GM19328 (cell line): Measurements from ENCODE around the gene SP100.
A peak's percentile ranks its signal among the peaks of the same experiment; 100 is the strongest.
"Not testable (repeated sequence)": the region's sequence is repeated elsewhere in the genome, so short reads cannot be mapped to it uniquely, and the experiment has no call there.

Experiments
- ATAC-seq: cut with Tn5 transposase; IDR thresholded peaks from one replicate; pipeline ENCODE4 v1.9.1; 2021; ENCODE audit warnings: mild to moderate bottlenecking, moderate library complexity; ENCODE audit not compliant: unreplicated experiment

The SP100 gene

DNA sequence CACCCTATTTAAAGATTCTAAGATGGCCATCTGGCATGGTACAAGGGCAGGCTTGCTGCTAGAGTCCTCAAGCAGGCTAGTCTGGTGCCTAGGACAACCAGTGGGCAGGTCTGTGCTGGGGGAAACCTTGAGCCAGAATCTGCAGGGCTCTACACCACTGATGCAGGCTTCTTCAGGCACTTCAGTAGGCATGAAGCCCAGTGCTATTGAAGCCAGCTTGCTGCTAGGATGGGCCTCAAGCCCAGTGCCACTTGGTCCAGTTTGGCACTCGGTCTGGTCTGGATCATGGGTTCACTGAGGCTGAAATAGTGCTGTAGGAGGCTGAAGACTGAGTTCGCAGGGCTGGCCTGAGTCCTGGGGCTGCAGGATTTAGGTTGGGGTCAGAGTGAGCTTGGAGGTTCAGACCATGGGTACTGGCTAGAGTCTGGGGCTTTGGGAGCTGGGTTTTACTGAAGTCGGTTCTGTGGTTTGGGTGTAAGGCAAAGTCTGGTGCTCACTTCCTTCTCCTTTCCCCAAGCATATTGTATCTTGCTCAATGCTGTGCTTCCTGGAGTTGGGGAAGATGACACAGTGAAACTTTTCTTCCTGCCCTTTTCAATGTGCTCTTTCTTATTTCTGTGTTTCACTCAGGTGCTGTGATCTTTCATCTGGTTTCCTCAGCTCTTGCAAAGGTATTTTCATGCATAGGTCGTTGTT, 41.2 kb downstream of the SP100 start:
- ATAC-seq, result no peak

DNA sequence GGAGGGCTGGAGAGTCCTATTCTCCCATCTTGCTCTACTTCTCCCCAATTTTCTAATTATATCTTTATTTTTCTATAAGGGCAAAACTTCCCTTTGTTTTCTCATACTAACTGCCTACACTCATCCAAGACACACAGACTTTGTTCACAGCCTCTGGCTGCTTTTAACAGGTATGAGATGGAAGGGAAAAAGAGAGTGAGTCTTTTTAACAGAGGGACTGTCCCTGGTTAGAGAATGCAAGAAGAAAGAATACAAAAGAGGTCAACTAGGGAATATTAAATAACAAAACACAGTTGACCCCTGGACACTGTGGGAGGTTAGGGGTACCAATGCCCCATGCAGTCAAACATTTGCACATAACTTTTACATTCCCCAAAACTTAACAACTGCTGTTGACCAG, 41.8 kb downstream of the SP100 start:
- ATAC-seq, result no peak

GRCh38 chr2:230459216-230459615, 43.2 kb downstream of the SP100 start:
- ATAC-seq, result no peak

DNA sequence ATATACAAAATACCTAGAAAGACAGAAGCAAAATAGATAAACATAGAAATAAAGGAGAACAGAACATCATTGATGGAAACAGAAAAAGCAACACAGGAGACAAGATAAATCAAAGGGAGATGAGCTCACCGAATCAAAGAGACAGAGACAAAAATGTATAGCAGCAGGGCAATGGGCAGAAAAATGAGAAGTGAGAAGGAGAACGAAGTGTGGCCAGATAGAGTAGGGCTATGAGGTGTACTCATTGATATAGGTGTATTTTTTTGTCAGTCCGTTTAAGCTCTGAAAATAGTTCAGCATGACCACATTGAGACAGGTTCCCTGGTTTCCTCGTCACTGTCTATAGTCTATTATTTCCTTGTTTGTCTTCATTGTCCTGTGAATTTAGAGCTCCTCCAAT, 55.1 kb downstream of the SP100 start:
- ATAC-seq, result no peak

DNA sequence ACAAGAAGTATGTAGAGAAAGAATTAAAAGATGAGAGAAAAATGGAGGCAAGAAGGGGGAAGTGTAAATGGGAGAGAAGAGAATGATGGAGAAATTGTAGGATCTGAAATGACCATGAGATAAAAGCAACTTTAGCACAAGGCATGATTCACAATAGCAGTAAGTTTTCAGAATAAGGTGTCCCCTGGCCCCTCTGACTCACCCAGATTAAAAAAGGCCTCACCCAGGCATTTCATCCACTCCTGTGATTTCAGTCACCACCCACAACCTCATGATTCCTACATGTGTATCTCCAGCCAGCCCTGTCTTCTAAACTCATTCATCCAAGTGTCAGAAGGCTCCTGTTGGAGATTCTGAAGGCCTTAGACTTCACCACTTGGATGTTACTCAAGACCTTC, 56.6 kb downstream of the SP100 start:
- ATAC-seq, result no peak

DNA sequence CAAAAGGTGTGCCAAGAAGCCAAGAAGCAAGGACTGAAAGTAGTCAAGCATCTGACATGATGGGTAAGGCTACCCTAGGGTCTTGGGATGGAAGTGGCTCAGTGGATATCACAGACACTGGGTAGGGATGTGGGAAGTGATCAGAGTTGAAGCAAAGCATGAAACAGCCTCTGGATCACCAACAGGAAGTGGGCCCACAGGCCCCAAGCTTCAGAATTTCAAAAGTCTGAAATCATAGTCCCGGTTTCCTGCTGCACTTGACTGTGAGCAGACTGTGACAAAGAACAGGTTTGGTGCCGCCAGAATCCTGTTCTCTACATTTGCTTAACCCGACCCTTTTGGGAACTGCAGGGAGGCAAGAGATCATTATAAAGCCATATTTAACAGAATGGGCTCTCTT, 57.4 kb downstream of the SP100 start:
- ATAC-seq, result no peak

- no peak for ATAC-seq
Observed at GRCh38 chr2:230475143-230475542, 59.1 kb downstream of the SP100 start.

GRCh38 chr2:230485801-230486341, 69.9 kb downstream of the SP100 start:
- no peak for ATAC-seq

DNA sequence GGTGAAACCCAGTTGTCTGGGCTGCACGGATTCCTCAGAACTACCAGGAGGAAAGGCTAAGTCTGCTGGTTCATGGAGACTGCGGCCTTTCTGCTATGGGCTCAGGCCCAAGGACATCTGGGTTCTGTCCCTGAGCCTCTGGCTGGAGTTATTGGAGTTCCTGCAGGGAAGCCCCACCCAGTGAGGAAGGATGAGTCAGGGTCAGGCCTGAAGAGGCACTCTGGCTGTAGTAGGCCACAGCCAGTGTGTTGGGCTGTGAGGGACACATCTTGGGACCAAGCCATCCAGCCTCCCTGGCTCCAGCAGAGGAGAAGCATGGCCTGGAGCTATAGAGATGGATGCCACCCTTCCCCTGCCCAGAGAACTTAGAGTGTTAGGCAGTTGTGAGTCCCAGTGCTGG, 75.2 kb downstream of the SP100 start:
- not testable (repeated sequence) for ATAC-seq

DNA sequence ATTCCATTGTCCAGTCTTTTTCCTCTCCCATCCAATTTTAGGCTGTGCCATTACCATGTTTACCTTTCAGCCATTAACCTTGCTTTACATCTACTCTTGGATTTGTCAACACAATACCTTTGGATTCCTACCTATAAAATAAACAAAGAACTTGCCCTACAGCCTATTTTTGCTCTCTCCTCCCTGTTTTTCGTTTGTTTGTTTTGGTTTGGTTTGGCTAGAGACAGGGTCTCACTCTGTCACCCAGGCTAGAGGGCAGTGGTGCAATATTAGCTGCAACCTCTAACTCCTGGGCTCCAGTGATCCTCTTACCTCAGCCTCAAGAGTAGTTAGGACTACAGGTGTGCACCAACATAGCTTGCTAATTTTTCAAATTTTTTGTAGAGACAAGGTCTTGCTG, 76.1 kb downstream of the SP100 start:
- ATAC-seq, result no peak

- ATAC-seq, result no peak
Observed at GRCh38 chr2:230494980-230495379, 79.0 kb downstream of the SP100 start.

- peak; percentile 67 for ATAC-seq
Observed at GRCh38 chr2:230496891-230497290, 80.9 kb downstream of the SP100 start.

DNA sequence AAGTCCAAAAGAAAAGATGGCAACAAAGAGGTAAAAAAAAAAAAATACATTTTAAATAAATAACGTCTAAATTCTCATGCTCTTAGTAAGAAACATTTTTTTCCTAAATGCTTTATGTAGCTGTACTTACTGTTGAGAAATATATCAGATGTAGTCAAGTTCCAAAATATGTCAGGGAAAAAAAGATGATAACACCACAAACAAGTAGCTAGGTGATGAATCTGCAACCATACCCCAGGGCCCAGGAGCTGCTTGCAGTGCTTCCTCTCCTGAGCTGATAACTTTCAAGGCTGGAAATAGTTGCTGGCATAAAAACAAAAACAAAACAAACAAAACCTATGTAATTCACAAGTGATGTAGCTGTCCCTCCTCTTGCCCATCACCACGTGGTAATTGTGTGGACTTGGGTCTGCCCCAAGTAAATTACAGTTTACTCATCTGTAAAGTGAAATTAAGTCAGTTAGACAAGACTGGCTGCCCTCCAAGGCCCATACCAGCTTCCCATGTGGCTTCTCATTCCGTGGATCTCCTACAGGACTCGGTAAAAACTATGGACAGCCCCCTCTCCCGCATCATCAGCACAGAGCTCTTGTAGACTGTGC, 82.6 kb downstream of the SP100 start:
- ATAC-seq, result no peak

- ATAC-seq, result no peak
Observed at GRCh38 chr2:230502593-230502992, 86.6 kb downstream of the SP100 start.

- ATAC-seq, result no peak
Observed at GRCh38 chr2:230503798-230504197, 87.8 kb downstream of the SP100 start.

- ATAC-seq, result no peak
Observed at GRCh38 chr2:230505162-230505561, 89.2 kb downstream of the SP100 start.

DNA sequence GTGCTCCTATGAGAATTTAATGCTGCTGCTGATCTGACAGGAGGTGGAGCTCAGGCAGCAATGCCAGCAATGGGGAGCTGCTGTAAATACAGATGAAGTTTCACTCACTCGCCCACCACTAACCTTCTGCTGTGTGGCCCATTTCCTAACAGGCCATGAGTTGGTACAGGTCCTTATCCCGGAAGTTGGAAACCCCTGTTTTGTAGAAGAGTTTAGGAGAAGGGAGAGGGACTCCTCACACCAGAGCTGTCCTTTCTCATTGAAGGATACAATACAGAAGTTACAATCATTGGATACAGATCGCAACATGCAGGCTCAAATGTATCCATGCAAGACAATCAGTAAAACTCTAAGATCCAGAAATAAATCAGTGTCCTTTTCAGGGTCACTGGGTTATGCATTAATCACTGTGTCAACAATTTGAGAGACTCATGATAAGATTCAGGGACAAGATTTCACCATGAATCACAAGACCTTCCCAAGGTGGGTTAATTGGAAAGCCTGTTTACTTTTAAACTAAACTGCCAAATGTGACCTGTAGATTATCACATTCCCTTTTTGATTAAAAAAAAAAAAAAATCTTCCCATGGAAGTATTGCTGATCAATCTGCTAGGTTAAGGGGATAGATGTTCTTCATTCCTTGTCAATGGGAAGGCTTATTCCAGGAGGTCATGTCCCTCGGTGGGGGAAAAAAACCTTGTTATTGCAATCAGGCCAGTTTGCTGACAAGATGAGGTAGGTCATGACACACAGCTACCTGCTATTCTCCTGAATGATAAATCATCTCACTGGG, 97.2 kb downstream of the SP100 start:
- ATAC-seq, result no peak

DNA sequence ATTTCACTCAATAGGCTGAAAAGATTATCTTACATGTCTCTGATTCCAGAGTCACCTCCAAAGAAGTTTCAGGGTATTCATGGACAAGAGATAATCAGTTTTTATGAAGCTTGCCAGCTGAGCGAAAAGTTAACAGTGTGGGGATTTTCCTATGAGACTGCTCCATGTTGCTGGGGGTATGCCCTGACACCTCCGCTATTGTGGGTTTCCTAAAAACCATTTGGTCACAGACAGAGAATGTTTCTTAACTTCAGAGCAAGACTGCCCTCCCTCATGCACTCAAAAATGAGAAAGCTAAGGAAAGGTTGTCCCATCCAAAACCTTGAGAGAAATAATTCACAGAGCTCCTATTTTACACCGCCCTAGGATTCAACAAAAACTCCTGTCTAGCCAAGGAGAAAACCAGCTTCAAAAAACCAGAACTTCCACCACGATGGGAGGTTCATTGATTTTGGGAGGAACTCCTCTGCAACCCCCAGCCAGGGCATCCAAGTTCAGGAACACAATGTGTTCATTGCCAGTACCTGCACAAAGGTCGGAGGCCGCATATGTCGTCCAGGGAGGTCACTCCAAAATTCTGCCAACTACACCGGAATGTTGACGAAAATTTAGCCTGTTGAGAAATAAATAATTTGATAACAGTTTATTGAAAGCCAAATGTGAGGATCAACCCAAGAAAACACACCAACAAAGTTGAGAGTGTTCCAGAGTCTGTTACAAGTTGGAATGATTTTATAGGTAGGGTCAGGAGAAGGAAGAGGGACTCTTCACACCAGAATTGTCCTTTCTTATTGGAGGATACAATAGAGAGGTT, 104.3 kb downstream of the SP100 start:
- ATAC-seq, result no peak

DNA sequence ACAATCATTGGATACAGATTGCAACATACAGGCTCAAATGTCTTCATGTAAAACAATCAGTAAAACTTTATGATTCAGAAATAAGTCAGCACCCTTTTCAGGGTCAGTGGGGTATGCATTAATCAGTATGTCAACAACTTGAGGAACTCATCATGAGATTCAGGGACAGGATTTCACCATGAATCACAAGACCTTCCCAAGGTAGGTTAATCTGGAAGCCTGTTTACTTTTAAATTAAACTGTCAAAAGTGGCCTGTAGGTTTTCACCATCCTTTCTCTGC, 104.8 kb downstream of the SP100 start:
- ATAC-seq, result no peak

DNA sequence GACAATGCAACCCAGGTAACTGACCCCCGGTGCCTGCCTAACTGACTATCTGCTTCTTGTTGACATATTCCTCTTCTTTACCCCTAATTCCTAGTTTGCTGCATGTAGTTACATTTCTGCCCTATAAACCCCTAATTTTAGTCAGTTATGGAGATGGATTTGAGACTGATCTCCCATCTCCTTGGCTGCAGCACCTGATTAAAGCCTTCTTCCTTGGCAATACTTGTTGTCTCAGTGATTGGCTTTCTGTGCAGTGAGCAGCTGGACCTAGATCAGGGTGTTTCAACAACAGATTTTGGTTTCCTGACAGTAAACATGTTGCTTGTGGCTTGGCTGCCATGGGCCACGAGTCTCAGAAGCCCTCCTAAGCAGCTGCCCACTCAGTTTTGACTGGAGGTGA, 105.4 kb downstream of the SP100 start:
- no peak for ATAC-seq

DNA sequence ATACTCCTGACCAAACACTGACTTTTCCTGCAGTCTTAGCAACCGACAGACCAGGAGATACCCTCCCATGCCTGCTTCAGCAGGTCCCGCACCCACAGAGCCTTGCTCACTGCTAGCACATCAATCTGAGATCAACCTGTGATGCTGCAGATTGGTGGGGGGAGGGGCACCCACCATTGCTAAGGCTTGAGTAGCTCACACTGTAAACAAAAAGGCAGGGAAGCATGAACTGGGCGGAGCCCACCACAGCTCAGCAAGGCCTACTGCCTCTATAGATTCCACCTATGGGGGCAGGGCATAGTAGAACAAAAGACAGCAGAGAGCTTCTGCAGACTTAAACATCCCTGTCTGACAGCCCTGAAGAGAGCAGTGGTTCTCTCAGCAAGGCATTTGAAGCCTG, 109.7 kb downstream of the SP100 start:
- no peak for ATAC-seq
